Transverse colon (tissue), 4 donors: ENCODE results near the gene CYP4F11. TPM values are rescaled to one million over a fixed set of nuclear protein-coding genes. Genes with fewer than 3 reads are reported as not detected.
"Not testable (repeated sequence)": the region's sequence is repeated elsewhere in the genome, so short reads cannot be mapped to it uniquely, and the experiment has no call there.

Source experiments
- DNase-seq: peaks from one replicate; pipeline ENCODE4 v3.0.0-alpha.2; 2019
- H3K27ac ChIP-seq, 4 donors: fragments of 200-600 bp; sonication (generic); 2 replicates each; pipeline ENCODE4 v1.5.1; 2016 to 2018; ENCODE audit warnings: inconsistent platforms in 4 of 4
- H3K27me3 ChIP-seq: fragments of 200-600 bp; sonication (generic); 2 replicates; pipeline ENCODE4 v1.5.1; 2017; ENCODE audit warnings: inconsistent platforms
- H3K36me3 ChIP-seq, 4 donors: fragments of 200-600 bp; sonication (generic); 2 replicates each; pipeline ENCODE4 v1.5.1; 2017 to 2019; ENCODE audit warnings: inconsistent platforms in 4 of 4
- H3K4me1 ChIP-seq, 4 donors: fragments of 200-600 bp; sonication (generic); 2 replicates each; pipeline ENCODE4 v1.5.1; 2017 to 2020; ENCODE audit warnings: inconsistent platforms in 4 of 4
- H3K4me3 ChIP-seq, 4 donors: fragments of 200-600 bp; sonication (generic); 1 replicate in 1 of 4; 2 replicates in 3 of 4; pipeline versions ENCODE4 v1.5.1 to v1.6.1; 2017 to 2019; ENCODE audit warnings: inconsistent platforms in 4 of 4
- H3K9me3 ChIP-seq, 2 donors: fragments of 200-600 bp; sonication (generic); 2 replicates each; pipeline ENCODE4 v1.5.1; 2017 to 2019; ENCODE audit warnings: inconsistent platforms in 2 of 2
- EP300 ChIP-seq: sonication (generic); formaldehyde crosslinking; IDR thresholded peaks from one replicate; pipeline ENCODE4 v1.6.1; 2017; ENCODE audit warnings: antibody characterized with exemption, low read depth
- POLR2A ChIP-seq: fragments of 450-650 bp; IDR thresholded peaks from one replicate; pipeline ENCODE4 v1.6.1; 2016; ENCODE audit warnings: antibody characterized with exemption, mild to moderate bottlenecking, moderate library complexity
- POLR2AphosphoS5 ChIP-seq, 3 donors: sonication (generic); formaldehyde crosslinking; IDR thresholded peaks; one replicate each; pipeline ENCODE4 v1.6.1; 2016; ENCODE audit warnings: antibody characterized with exemption in 3 of 3
- WGBS, 2 donors: methylation state at CpG; one replicate each; pipeline ENCODE4 v1.1.5; 2018; ENCODE audit warnings: low coverage in 1 of 2; 5-methylcytosine and 5-hydroxymethylcytosine counted together
- in situ Hi-C, 4 donors: fragments of 200-750 bp; cut with MboI; loops; one replicate each; pipeline versions ENCODE4 v1.15.0 to v1.15.1; 2017; ENCODE audit warnings: low sequenced_read_pairs in 3 of 4, low pct_ligation_motif_present in 1 of 4, low pct_unique_long_range_greater_than_20kb in 1 of 4
- intact Hi-C: fragments of 100-400 bp; cut with DNase I; formaldehyde crosslinking; loops from one replicate; pipeline ENCODE4 v1.15.1; 2023; ENCODE audit warnings: low total_unique reads
- total RNA-seq, 4 donors: library from RNA; depleted of rRNA; stranded (reverse); fragments of >200 nt; gene quantifications; one replicate each; pipeline ENCODE4 v1.1.0, GENCODE V29; 2016
- TF ChIP-seq, protein P1 (sequence below), 5 experiments: fragments of 200-600 bp in 3 of 5; fragments of 450-650 bp in 2 of 5; sonication (generic) in 3 of 5; IDR thresholded peaks; 1 replicate in 2 of 5; 2 replicates in 3 of 5; pipeline ENCODE4 v1.5.1; 2016 to 2017; ENCODE audit warnings: antibody characterized with exemption in 5 of 5, inconsistent platforms in 3 of 5, mild to moderate bottlenecking in 2 of 5, moderate library complexity in 1 of 5

Gene CYP4F11
- total RNA-seq, 4 donors from 2014 or later: 7.5 to 17.6 (median 10.5) TPM; not detected in 1

DNA sequence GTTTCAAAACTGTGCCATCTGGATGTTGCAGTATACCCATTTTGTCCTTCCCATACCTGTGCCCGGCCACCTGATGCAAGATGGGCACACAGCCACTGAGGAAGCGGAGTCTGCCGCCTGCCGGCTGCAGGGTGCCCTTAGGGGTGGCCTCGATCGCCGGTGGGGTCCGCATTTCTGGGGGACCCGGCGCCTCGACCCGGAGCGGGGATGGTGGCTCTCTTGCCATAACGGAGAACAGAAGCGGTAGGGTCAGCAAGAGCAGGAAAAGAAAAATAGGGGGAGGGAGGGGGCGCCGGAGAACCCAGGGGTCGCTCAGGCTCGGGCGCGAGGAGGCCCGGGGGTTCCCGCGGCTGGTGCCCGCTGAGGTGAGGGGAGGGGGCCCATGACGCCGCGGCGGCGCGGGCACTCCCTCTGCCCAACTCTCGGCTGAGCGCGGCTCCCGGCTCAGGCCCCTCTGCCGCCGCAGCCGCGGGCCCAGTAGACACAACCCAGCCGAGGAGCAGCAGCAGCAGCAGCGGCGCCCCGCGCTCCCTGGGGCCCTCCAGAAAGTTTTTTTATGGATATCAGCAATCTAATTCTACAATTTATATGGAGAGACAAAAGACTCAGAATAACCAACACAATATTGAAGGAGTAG, 22.6 kb downstream of the CYP4F11 start:
- H3K27me3 ChIP-seq: peaks cover 54% of the 10 kb centered on the region
- intact Hi-C loops (no loop called here), in situ Hi-C loops (no loop called here)
- no peaks in the 10 kb centered on the region for H3K4me1 ChIP-seq
- TF ChIP-seq, protein P1, sequence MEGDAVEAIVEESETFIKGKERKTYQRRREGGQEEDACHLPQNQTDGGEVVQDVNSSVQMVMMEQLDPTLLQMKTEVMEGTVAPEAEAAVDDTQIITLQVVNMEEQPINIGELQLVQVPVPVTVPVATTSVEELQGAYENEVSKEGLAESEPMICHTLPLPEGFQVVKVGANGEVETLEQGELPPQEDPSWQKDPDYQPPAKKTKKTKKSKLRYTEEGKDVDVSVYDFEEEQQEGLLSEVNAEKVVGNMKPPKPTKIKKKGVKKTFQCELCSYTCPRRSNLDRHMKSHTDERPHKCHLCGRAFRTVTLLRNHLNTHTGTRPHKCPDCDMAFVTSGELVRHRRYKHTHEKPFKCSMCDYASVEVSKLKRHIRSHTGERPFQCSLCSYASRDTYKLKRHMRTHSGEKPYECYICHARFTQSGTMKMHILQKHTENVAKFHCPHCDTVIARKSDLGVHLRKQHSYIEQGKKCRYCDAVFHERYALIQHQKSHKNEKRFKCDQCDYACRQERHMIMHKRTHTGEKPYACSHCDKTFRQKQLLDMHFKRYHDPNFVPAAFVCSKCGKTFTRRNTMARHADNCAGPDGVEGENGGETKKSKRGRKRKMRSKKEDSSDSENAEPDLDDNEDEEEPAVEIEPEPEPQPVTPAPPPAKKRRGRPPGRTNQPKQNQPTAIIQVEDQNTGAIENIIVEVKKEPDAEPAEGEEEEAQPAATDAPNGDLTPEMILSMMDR (IDR thresholded peaks at IDR 0.05): no peak
- TF ChIP-seq EP300 (no peak), POLR2A (no peak), POLR2AphosphoS5 (IDR thresholded peaks at IDR 0.05) (no peak)
- no peak for DNase-seq
- H3K36me3 ChIP-seq: peaks cover 0 to 9% (median 0%) of the 10 kb centered on the region in 4 donors
- no peak overlapping the region for H3K4me3 ChIP-seq
- WGBS, 2 donors: 18 to 57% methylated on average over 8 to 43 of the region's 44 CpGs
- H3K9me3 ChIP-seq: peaks cover 8 to 11% of the 10 kb centered on the region in 2 donors
- no peak overlapping the region for H3K27ac ChIP-seq

DNA sequence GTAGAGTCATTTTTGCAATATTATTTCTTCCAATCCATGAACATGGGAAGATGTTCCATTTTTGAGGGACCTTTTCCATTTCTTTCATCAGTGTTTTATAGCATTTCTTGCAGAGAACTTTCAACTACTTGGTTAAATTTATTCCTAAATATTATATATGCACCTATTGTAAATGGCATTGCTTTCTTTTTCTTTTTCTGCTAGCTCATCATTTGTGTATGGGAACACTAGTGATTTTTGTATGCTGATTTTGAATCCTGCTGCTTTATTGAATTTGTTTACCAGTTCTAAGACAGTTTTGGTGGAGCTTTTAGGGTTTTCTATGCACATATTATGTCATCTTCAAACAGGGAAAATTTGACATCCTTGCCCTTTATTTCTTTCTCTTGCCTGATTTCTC, 29.3 kb downstream of the CYP4F11 start:
- Histone ChIP-seq H3K4me3 (no peak overlapping the region), H3K36me3 (no peaks in the 10 kb centered on the region), H3K9me3 (no peaks in the 10 kb centered on the region), H3K27ac (no peak overlapping the region), H3K27me3 (peaks cover 39% of the 10 kb centered on the region), H3K4me1 (no peaks in the 10 kb centered on the region)
- in situ Hi-C loops (no loop called here), intact Hi-C loops (no loop called here)
- TF ChIP-seq, protein P1 (IDR thresholded peaks at IDR 0.05): no peak
- TF ChIP-seq EP300 (no peak), POLR2A (no peak), POLR2AphosphoS5 (IDR thresholded peaks at IDR 0.05) (no peak)
- no peak for DNase-seq

DNA sequence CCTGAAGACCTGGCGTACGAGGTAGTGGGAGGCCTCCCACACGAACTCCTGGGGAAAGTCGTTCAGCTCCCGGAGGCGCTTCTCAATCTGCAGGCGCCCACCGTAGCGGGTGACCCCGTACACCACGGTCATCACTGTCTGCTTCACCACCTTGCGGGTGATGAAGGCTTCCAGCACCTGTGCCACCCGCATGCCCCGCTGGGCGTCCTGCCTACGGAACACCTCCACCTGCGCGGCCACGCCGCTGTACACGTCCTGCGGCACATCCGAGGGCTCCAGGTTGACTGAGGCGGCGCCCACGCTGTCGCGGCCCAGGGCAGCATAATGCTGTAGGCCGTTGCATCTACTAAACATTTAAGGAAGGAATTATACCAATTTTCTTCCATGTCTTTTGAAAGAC, 31.4 kb downstream of the CYP4F11 start:
- H3K9me3 ChIP-seq, H3K27ac ChIP-seq, H3K4me3 ChIP-seq, DNase-seq, H3K36me3 ChIP-seq, in situ Hi-C loops, H3K4me1 ChIP-seq, intact Hi-C loops: not testable (repeated sequence)
- 90% methylated on average over 27 of the region's 29 CpGs; no CpG with 5 or more reads in 1 of the 2 donors for WGBS, 2 donors
- H3K27me3 ChIP-seq: peaks cover 38% of the 10 kb centered on the region

- intact Hi-C loops: no loop called here
- no peaks in the 10 kb centered on the region for H3K9me3 ChIP-seq
- in situ Hi-C loops: no loop called here
- no peak for TF ChIP-seq EP300
- TF ChIP-seq POLR2AphosphoS5 (IDR thresholded peaks at IDR 0.05): no peak
- TF ChIP-seq, protein P1 (IDR thresholded peaks at IDR 0.05): no peak
- TF ChIP-seq POLR2A: no peak
- H3K36me3 ChIP-seq: no peaks in the 10 kb centered on the region
- peaks cover 0 to 7% (median 0%) of the 10 kb centered on the region in 4 donors for H3K4me1 ChIP-seq
- no peak for DNase-seq
- no peak overlapping the region for H3K27ac ChIP-seq
- no peak overlapping the region for H3K4me3 ChIP-seq
- WGBS, 2 donors: 88 to 100% methylated on average over 3 to 11 of the region's 11 CpGs
- H3K27me3 ChIP-seq: peaks cover 41% of the 10 kb centered on the region
These were observed 32.1 kb downstream of the CYP4F11 start for GRCh38 chr19:15902254-15902653.

DNA sequence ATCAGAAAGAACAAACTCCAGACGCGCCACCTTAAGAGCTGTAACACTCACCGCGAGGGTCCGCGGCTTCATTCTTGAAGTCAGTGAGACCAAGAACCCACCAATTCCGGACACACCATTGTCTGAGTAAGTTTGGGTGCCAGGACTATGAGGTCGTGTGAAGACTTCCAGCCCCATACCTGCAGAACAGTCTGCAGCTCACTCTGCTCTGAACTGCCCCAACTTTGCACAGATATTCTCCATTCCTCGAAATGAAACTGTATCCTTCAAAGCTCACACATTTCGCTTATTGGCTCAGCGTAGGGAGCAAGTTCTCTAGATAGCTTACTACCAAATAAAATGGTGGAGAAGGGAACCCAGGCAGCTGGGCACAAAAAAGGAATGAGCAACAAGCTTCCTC, 33.8 kb downstream of the CYP4F11 start:
- intact Hi-C loops (no loop called here), in situ Hi-C loops (no loop called here)
- WGBS, 2 donors: 65% methylated on average over 11 of the region's 11 CpGs; no CpG with 5 or more reads in 1 of the 2 donors
- TF ChIP-seq POLR2A: no peak
- no peak for TF ChIP-seq EP300
- no peak for TF ChIP-seq POLR2AphosphoS5 (IDR thresholded peaks at IDR 0.05)
- TF ChIP-seq, protein P1 (IDR thresholded peaks at IDR 0.05): no peak
- Histone ChIP-seq H3K4me3 (no peak overlapping the region), H3K36me3 (no peaks in the 10 kb centered on the region), H3K27ac (no peak overlapping the region), H3K4me1 (peaks cover 0 to 7% (median 0%) of the 10 kb centered on the region in 4 donors), H3K9me3 (no peaks in the 10 kb centered on the region), H3K27me3 (peaks cover 26% of the 10 kb centered on the region)
- DNase-seq: no peak

GRCh38 chr19:15900032-15900431, 34.3 kb downstream of the CYP4F11 start:
- H3K27me3 ChIP-seq: peaks cover 21% of the 10 kb centered on the region
- H3K27ac ChIP-seq, H3K9me3 ChIP-seq, H3K4me3 ChIP-seq, DNase-seq, intact Hi-C loops, in situ Hi-C loops, H3K4me1 ChIP-seq, H3K36me3 ChIP-seq: not testable (repeated sequence)
- WGBS, 2 donors: 37% methylated on average over 15 of the region's 15 CpGs; no CpG with 5 or more reads in 1 of the 2 donors

DNA sequence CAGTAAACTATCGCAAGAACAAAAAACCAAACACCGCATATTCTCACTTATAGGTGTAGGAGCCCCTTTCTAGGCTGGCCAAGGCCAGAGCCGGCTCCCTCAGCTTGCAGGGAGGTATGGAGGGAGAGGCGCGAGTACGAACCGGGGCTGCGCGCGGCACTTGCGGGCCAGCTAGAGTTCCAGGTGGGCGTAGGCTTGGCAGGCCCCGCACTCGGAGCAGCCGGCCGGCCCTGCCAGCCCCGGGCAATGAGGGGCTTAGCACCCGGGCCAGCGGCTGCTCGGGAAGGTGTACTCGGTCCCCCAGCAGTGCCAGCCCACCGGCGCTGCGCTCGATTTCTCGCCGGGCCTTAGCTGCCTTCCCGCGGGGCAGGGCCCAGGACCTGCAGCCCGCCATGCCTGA, 34.8 kb downstream of the CYP4F11 start:
- H3K27ac ChIP-seq, DNase-seq, H3K9me3 ChIP-seq, H3K36me3 ChIP-seq, in situ Hi-C loops, intact Hi-C loops, H3K4me1 ChIP-seq: not testable (repeated sequence)
- H3K27me3 ChIP-seq: peaks cover 16% of the 10 kb centered on the region
- peak overlapping the region in 1 of 4 donors; percentile 11 for H3K4me3 ChIP-seq
- 64 to 73% methylated on average over 2 to 24 of the region's 30 CpGs for WGBS, 2 donors
